ENCODE results near the gene VCAM1. TPM values are rescaled to one million over a fixed set of nuclear protein-coding genes. Genes with fewer than 3 reads are reported as not detected.
"Not testable (repeated sequence)": the region's sequence is repeated elsewhere in the genome, so short reads cannot be mapped to it uniquely, and the experiment has no call there.

The VCAM1 gene
- total and polyA plus RNA-seq, 8 donors = 0.58 to 35.1 (median 1.6) TPM; not detected in 1

DNA sequence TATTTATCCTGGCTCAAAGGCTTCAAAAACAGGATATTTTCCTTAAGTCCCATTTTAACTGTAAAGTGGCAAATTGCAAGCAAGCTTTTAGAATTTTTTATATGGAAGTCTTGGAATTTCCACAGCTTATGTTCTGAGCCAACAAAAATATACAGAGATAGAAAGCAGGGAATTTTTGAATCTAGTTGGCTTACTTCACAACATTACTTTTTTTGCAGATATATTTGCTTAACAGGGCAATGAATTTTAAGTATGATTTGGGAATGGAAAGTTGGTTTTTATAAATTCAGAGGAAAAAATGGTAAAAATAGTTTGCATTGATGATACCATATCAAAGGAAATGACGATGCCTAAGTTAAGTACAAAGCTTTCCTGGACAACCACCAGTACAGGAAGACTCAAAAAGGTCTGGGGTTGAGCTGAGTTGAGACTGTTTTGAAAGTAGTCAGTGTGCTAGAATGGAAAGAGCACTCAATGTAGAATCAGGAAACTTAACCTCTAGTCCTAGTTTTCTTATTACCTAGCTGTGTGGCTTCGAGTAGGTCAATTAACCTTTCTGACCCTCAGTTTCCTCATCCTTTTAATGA is 11.0 kb upstream of the VCAM1 start:
- intact Hi-C loops (cut with DNase I; ENCODE audit: low total_unique reads) = no loop called here
- Histone ChIP-seq H3K9me3 (no peaks in the 10 kb centered on the region), H3K4me3 (no peak overlapping the region), H3K27me3 (no peaks in the 10 kb centered on the region), H3K4me1 (peaks cover 0 to under 1% (median 0%) of the 10 kb centered on the region in 4 donors), H3K36me3 (no peaks in the 10 kb centered on the region), H3K27ac (no peak overlapping the region)
- 44 to 61% (median 54%) methylated on average over 2 of the region's 2 CpGs for WGBS, 5 donors
- TF ChIP-seq, protein P1, sequence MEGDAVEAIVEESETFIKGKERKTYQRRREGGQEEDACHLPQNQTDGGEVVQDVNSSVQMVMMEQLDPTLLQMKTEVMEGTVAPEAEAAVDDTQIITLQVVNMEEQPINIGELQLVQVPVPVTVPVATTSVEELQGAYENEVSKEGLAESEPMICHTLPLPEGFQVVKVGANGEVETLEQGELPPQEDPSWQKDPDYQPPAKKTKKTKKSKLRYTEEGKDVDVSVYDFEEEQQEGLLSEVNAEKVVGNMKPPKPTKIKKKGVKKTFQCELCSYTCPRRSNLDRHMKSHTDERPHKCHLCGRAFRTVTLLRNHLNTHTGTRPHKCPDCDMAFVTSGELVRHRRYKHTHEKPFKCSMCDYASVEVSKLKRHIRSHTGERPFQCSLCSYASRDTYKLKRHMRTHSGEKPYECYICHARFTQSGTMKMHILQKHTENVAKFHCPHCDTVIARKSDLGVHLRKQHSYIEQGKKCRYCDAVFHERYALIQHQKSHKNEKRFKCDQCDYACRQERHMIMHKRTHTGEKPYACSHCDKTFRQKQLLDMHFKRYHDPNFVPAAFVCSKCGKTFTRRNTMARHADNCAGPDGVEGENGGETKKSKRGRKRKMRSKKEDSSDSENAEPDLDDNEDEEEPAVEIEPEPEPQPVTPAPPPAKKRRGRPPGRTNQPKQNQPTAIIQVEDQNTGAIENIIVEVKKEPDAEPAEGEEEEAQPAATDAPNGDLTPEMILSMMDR (IDR thresholded peaks at IDR 0.05) = no peak
- TF ChIP-seq POLR2A (IDR thresholded peaks at IDR 0.05) (no peak), POLR2AphosphoS5 (IDR thresholded peaks at IDR 0.05) (no peak)
- peak in 1 of 2 donors; percentile 12 for DNase-seq

DNA sequence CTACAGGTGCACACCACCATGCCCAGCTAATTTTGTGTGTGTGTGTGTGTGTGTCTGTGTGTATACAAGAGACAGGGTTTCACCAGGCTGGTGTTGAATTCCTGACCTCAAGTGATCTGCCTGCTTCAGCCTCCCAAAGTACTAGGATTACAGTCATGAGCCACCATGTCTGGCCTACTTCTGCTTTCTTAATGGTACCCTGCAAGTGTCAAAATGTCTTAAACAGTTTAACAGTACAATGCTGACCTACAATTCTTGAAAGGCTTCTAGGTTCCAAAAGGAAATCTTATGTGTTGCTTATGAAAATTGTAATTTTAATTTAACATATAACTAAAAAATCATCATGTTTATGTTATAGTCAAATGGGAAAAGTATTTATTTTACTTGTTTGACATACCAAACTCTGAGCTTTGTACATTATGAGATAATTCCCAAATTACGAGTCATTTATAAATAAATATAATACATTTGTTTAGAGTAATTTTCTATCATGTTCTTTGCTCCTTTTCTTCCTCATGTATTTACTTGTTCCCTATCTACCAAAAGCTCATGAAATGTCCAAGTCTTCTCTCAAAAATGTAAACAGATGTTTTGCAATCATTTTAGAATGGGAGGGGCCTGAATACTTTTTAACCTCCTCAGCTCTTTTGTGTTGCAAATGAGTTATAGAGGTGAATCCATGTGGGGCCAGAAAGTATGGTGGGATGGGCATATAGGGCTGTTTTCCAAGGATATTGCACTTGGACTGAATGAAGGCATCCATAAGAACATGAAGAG is 8.4 kb upstream of the VCAM1 start:
- WGBS, 5 donors = 59 to 76% (median 71%) methylated on average over 1 of the region's 1 CpG
- no peak overlapping the region for H3K27ac ChIP-seq
- H3K9me3 ChIP-seq = no peaks in the 10 kb centered on the region
- H3K4me3 ChIP-seq = no peak overlapping the region
- DNase-seq = no peak
- TF ChIP-seq, protein P1 (IDR thresholded peaks at IDR 0.05) = no peak
- TF ChIP-seq EP300 (IDR thresholded peaks at IDR 0.05) (no peak), POLR2AphosphoS5 (IDR thresholded peaks at IDR 0.05) (no peak), POLR2A (IDR thresholded peaks at IDR 0.05) (no peak)
- intact Hi-C loops (cut with DNase I; ENCODE audit: low total_unique reads) = no loop called here
- no peaks in the 10 kb centered on the region for H3K36me3 ChIP-seq
- H3K4me1 ChIP-seq = peaks cover 0 to 12% (median 5%) of the 10 kb centered on the region in 4 donors
- no peaks in the 10 kb centered on the region for H3K27me3 ChIP-seq

DNA sequence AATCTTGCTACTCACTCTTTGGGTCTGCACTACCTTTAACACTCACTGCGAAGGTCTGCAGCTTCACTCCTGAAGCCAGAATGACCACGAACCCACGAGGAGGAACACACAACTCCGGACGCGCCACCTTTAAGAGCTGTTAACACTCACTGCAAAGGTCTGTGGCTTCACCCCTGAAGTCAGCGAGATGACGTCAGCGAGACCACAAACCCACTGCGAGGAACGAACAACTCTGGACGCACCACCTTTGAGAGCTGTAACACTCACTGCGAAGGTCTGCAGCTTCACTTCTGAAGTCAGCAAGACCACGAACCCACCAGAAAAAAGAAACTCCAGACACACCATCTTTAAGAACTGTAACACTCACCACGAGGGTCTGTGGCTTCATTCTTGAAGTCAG is 6.5 kb upstream of the VCAM1 start:
- WGBS, 5 donors = 76 to 89% (median 85%) methylated on average over 15 of the region's 15 CpGs

DNA sequence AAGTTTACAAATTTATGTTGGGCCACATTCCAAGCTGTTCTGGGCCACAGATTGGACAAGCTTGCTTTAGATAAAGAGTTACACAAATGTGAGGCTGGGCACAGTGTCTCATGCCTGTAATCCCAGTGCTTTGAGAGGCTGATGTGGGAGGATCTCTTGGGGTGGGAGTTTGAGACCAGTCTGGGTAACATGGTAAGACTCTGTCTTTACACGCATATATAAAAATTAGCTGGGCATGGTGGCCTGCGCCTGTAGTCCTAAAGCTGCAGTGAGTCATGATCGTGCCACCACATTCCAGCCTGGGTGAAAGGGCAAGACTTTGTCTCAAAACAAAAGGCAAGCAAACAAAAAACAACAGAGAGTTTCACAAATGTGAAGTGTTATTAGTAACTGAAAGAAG is 5.9 kb upstream of the VCAM1 start:
- Histone ChIP-seq H3K9me3 (no peaks in the 10 kb centered on the region), H3K4me1 (peaks cover 0 to 12% (median 5%) of the 10 kb centered on the region in 4 donors), H3K36me3 (no peaks in the 10 kb centered on the region), H3K27me3 (no peaks in the 10 kb centered on the region), H3K4me3 (no peak overlapping the region), H3K27ac (peak overlapping the region in 1 of 5 donors; percentile 15)
- 60 to 74% (median 66%) methylated on average over 3 of the region's 3 CpGs for WGBS, 5 donors
- peak in 1 of 2 donors; percentile 15 for DNase-seq
- TF ChIP-seq POLR2AphosphoS5 (IDR thresholded peaks at IDR 0.05) (no peak), EP300 (IDR thresholded peaks at IDR 0.05) (no peak), POLR2A (IDR thresholded peaks at IDR 0.05) (no peak)
- TF ChIP-seq, protein P1 (IDR thresholded peaks at IDR 0.05) = no peak
- intact Hi-C loops (cut with DNase I; ENCODE audit: low total_unique reads) = no loop called here

More for the DNA sequence above, 6.5 kb upstream of the VCAM1 start:
- peaks cover 0 to 12% (median 5%) of the 10 kb centered on the region in 4 donors for H3K4me1 ChIP-seq
- H3K27me3 ChIP-seq; H3K36me3 ChIP-seq; intact Hi-C loops (cut with DNase I; ENCODE audit: low total_unique reads); H3K4me3 ChIP-seq; H3K27ac ChIP-seq; H3K9me3 ChIP-seq: not testable (repeated sequence)
- peak in 1 of 2 donors; percentile 34 for DNase-seq

DNA sequence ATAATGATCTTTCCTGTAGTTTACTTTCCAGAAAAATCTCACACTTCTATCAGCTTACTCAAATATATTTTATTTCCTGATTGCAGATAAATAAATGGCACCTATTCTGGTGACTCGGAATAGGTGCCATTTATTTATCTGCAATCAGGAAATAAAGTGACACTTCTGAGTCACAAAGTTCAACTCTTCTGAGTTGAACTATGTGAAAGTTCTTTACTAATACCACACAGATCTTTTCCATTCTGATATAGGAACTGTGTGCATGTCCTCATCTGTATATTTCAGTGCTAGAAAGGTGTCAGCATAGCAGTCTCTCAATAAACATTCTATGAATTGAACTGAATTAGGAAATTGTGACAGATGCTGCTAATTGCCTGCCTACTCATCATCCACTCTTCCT is 4.9 kb upstream of the VCAM1 start:
- Histone ChIP-seq H3K9me3 (no peaks in the 10 kb centered on the region), H3K27me3 (no peaks in the 10 kb centered on the region), H3K27ac (peak overlapping the region in 1 of 5 donors; percentile 47), H3K36me3 (no peaks in the 10 kb centered on the region), H3K4me1 (peaks cover 0 to 12% (median 5%) of the 10 kb centered on the region in 4 donors), H3K4me3 (no peak overlapping the region)
- TF ChIP-seq EP300 (IDR thresholded peaks at IDR 0.05) = no peak
- no peak for TF ChIP-seq POLR2AphosphoS5 (IDR thresholded peaks at IDR 0.05)
- no peak for TF ChIP-seq POLR2A (IDR thresholded peaks at IDR 0.05)
- TF ChIP-seq, protein P1 (IDR thresholded peaks at IDR 0.05) = no peak
- DNase-seq = no peak
- intact Hi-C loops (cut with DNase I; ENCODE audit: low total_unique reads) = no loop called here
- 19 to 41% (median 29%) methylated on average over 1 of the region's 1 CpG for WGBS, 5 donors

Data from stomach (tissue), 9 donors.